HK-2 (cell line): ENCODE results near the gene ZFX.

Source experiments
- DNase-seq: peaks from one replicate; pipeline ENCODE4 v3.0.0-alpha.2; 2018; ENCODE audit not compliant: unreplicated experiment

ZFX gene

DNA sequence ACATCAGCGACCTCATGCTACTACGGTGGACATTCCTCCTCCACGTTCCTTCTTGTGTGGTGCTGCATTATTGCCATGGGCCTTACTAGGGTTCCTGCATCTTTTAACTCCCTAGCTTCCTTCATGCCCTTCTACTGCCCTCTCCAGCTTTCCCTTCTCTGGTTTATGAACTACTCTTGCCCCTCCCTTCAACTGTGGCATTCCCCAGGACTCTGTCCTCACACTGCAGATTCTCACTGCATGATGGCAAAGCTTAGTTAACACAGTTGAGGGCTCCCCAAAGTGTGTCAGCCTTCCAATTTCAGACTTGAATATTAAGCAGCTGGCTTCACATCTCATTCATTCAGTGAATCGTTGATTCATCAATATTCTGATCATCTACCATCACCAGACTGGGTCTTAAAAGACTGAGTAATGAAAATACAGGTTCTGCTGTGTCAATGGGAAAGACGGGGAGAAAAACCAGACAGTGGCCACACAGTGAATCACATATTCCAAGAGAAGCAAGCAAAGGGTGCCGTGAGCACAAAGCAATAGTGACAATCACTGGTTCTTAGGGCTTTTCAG, 53.0 kb downstream of the ZFX start:
- no peak for DNase-seq

GRCh38 chrX:24203072-24203808, 53.7 kb downstream of the ZFX start:
- DNase-seq: no peak

DNA sequence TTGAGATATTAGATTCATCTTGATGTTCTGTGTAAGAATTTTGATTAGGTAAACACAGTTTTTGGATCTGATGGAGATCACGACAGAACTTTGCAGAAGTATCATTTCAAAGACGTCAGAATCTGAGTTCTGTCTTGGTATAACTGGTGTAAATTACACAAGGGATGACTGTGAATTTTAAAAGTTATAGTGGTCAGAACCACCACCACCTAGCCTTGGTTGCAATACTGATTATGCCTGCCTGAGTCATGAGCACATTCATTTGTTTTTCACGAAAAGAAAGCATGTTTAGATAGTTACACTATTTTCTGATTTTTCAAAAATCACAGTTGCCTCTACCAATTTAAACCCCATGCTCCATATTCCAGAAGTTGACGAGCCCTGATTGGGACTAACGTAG, 54.8 kb downstream of the ZFX start:
- no peak for DNase-seq

DNA sequence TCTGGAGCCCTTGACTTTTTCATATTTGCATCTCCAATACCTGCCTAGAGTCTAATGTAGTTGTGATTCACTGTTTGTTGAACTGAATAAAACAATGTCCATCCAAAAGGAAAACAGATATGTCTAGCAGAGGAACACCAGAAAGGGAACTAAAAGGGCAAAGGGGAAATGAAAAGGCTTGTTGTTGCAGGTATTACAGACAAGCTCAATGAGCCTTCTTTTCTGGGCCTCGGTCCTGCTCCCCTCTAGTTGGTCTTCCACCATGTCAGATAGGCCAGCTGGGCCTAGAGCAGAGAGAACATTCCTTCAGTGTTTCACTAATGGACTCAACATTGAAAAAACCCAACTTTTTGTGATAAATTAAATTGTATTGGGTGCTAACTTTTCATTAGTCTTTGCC, 55.4 kb downstream of the ZFX start:
- DNase-seq: no peak

DNA sequence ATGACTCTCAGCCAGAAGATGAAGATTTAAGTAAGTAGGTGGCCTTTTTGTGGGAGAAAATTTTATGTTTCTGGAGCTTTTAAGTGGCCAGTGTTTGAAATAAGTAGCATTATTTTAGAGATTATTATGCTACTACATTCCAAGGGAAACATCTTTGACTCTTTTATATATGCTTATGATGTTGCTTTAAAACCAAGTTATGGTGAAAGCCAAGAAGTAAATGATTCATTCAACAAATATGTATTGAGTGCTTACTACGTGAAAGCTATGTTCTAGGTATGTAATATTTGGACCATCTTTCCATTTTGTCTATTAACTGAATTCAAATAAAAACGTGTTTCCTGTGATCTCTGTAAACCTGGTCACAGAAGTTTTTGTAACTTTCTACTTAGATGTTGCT, 58.3 kb downstream of the ZFX start:
- DNase-seq: no peak

- no peak for DNase-seq
Measured at GRCh38 chrX:24208496-24209240, 59.1 kb downstream of the ZFX start.

- no peak for DNase-seq
Measured at GRCh38 chrX:24210190-24210589, 60.7 kb downstream of the ZFX start.

DNA sequence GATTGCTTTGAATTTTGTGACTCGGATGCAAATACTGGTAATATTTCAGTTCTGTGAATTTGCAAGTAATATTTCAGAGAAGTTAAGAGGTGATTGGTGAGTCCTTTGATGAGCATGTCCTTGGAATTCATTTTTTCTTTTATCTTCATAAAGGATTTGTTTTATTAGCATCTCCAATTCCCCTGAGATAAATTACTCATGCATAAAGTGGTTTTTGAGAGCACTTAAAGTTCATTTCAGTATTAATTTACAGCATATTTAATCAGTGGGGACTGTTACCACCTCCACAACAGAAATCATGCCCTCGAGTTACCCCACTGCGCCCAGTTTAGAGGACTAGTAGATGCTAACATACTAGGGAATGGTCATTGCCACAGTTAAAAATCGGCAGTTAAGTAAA, 65.0 kb downstream of the ZFX start:
- DNase-seq: no peak

DNA sequence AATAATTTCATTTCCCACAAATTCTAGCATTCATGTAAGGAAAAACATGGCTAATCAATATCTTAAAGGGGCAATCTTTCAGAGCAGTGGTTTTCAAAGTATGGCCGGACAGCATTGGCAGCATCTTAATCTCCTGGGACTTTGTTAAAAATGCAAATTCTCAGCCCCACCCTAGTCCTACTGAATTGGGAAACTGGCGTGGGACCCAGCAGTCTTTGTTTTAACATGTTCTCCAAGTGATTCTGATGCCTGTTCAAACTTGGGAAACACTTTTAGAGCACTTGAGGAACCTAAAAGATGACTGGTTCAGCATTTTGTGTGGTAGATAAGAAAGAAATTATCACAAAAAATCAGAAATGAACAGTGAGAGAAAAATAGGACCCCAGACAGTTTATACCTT, 65.7 kb downstream of the ZFX start:
- DNase-seq: no peak

DNA sequence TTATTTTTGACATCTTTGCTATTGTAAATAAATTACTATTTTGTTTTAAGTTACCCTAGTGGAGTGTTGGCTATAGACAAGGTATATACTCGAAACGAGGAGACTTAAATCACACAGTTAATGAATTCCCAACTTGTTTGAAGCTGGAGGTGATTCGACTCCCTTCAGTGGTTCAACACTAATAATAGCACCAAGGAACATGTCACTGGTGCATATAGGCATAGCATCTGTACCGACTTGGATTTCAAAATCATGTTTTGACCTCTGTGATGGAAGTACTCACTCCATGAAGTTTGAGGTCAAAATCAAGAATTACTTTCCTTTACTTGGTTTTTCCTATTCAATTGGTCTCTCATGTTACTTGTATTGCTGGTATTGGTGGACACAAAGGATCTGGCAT, 66.5 kb downstream of the ZFX start:
- DNase-seq: no peak

DNA sequence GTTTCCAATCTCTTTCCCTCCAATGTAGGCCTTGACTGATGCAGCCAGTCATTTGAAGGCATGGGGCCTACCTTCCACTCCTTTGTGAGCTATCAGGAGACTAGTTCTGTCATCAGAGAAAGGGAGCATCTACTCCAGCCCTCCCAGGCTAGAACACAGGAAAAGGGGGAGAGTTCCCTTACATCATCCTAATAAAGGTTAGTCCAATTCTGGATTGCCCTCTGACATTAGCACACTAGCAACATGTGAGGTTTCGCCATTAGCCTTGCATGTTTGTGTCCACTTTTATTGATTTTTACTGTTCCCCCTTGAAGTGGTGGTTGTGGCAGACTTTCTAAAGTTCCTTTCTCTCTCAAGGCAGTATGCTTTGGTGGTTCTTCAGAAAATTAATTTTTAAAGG, 67.3 kb downstream of the ZFX start:
- no peak for DNase-seq

GRCh38 chrX:24219320-24219719, 69.8 kb downstream of the ZFX start:
- no peak for DNase-seq

GRCh38 chrX:24221872-24222271, 72.3 kb downstream of the ZFX start:
- DNase-seq: no peak

- DNase-seq: no peak
Measured at GRCh38 chrX:24225265-24225664, 75.7 kb downstream of the ZFX start.

GRCh38 chrX:24226176-24226575, 76.6 kb downstream of the ZFX start:
- DNase-seq: no peak

DNA sequence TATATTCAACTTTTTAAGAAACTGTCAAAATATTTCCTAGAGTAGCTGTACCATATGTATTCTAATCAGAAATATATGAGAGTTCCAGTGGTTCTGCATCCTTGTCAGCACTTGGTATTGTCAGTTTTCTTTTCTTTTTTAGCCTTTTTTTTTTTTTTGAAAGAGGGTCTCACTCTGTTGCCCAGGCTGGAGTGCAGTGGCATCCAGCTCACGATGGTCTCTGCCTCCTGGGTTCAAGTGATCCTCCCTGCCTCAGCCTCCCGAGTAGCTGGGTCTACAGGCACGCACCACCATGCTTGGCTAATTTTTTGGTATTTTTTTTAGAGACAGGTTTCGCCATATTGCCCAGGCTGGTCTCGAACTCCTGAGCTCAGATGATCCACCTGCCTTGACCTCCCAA, 79.1 kb downstream of the ZFX start:
- no peak for DNase-seq

DNA sequence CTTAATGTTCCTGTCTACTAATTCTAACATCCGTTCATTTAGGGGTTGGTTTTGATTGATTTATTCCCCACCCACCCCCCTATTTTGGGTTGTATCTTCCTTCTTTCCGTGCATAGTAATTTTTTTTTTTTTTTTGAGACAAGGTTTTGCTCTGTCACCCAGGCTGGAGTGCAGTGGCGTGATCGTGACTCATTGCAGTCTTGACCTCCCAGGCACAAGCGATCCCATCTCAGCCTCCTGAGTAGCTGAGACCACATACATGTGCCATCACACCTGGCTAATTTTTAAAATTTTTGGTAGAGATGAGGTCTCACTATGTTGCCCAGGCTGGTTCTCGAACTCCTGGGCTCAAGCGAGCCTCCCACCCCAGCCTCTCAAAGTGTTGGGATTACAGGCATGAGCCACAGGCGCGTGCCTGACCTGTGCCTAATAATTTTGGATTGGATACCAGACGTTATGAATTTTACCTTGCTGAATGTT, 79.9 kb downstream of the ZFX start:
- peak; percentile 51 for DNase-seq

DNA sequence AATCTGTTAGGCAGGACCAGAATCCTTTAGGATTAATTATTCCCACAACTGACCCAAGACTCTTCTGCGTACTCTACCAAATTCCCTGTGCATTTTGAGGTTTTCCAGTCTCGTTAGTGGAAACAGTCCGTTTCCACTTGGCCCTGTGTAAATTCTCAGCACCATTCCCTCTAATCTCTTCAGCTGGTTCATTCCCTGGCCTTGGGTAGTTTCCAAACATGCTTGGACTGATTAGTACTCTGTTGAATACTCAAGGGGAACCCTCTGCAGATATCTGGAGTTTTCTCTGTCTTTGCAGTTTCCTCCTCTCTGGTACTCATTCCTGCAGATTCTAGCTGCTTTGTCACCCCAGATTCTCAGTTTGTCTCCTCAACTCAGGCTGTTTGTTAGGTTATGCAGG, 80.4 kb downstream of the ZFX start:
- no peak for DNase-seq

- peak; percentile 41 for DNase-seq
Measured at GRCh38 chrX:24231131-24231540, 81.6 kb downstream of the ZFX start.

- no peak for DNase-seq
Measured at GRCh38 chrX:24231641-24232179, 82.2 kb downstream of the ZFX start.

DNA sequence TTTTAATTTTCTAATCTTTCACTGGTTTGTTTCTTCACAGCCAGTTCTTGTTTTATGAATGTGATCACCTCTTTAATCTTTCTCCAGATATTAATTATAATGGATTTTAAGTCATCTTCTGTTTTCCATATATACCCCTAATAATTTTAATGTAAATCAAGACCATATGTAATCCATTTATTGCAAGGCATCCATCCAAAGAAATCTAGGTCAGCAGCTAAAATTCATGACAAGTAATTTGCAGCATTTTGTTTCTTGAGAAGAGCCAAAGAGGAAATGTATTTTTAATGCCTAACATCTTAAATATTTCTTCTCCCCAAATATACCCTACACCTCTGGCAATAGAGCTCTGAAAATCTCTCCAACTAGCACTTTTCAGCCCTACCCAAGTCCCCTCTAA, 83.3 kb downstream of the ZFX start:
- DNase-seq: no peak

GRCh38 chrX:24235084-24235710, 85.7 kb downstream of the ZFX start:
- no peak for DNase-seq
